ENCODE results near the gene C16orf96.

C16orf96 gene

DNA sequence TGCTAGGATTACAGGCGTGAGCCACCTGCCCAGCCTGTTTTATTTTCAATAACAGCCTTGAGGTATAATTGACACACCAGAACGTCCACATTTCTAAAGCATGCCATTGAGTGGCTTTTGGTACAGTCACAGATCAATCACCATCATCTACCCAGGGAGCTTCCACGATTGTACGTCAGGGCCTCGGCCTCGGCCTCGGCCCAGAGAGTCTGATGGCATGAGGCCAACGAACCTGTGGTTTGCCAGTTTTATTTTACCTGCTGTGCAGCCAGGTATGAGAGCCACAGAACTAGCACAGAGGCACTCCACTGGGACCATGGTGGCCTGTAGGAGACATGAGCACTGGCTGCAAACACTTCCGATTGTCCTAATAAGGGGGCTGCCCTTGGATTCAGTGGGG lies 50.2 kb downstream of the C16orf96 start:
- Histone ChIP-seq H3K4me3 (ENCODE audit: insufficient read depth, low read length, poor library complexity, severe bottlenecking) (no peak overlapping the region), H3K36me3 (ENCODE audit: low read length) (no peaks in the 10 kb centered on the region), H3K79me2 (ENCODE audit: insufficient read depth, low read length) (no peaks in the 10 kb centered on the region), H4K20me1 (ENCODE audit: low read depth, low read length) (no peaks in the 10 kb centered on the region), H2AFZ (ENCODE audit: low read depth, low read length, severe bottlenecking) (no peak overlapping the region), H3K27ac (ENCODE audit: low read depth, low read length) (no peak overlapping the region), H3K9ac (ENCODE audit: low read length) (no peak overlapping the region), H3K9me2 (replicated peaks; ENCODE audit: insufficient read depth, low read length) (no peaks in the 10 kb centered on the region), H3K4me2 (ENCODE audit: low read depth, low read length, poor library complexity, severe bottlenecking) (no peak overlapping the region), H3F3A (ENCODE audit: insufficient read depth) (no peaks in the 10 kb centered on the region), H3K27me3 (ENCODE audit: low read length) (no peaks in the 10 kb centered on the region), H3K9me3 (ENCODE audit: insufficient read depth, low read length) (no peaks in the 10 kb centered on the region)
- TF ChIP-seq EZH2phosphoT487 (conservative IDR thresholded peaks at IDR 0.05; ENCODE audit: low read length) = no peak
- TF ChIP-seq, protein P1, sequence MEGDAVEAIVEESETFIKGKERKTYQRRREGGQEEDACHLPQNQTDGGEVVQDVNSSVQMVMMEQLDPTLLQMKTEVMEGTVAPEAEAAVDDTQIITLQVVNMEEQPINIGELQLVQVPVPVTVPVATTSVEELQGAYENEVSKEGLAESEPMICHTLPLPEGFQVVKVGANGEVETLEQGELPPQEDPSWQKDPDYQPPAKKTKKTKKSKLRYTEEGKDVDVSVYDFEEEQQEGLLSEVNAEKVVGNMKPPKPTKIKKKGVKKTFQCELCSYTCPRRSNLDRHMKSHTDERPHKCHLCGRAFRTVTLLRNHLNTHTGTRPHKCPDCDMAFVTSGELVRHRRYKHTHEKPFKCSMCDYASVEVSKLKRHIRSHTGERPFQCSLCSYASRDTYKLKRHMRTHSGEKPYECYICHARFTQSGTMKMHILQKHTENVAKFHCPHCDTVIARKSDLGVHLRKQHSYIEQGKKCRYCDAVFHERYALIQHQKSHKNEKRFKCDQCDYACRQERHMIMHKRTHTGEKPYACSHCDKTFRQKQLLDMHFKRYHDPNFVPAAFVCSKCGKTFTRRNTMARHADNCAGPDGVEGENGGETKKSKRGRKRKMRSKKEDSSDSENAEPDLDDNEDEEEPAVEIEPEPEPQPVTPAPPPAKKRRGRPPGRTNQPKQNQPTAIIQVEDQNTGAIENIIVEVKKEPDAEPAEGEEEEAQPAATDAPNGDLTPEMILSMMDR (IDR thresholded peaks at IDR 0.05; ENCODE audit: insufficient read depth, low read length, poor library complexity, severe bottlenecking) = no peak

DNA sequence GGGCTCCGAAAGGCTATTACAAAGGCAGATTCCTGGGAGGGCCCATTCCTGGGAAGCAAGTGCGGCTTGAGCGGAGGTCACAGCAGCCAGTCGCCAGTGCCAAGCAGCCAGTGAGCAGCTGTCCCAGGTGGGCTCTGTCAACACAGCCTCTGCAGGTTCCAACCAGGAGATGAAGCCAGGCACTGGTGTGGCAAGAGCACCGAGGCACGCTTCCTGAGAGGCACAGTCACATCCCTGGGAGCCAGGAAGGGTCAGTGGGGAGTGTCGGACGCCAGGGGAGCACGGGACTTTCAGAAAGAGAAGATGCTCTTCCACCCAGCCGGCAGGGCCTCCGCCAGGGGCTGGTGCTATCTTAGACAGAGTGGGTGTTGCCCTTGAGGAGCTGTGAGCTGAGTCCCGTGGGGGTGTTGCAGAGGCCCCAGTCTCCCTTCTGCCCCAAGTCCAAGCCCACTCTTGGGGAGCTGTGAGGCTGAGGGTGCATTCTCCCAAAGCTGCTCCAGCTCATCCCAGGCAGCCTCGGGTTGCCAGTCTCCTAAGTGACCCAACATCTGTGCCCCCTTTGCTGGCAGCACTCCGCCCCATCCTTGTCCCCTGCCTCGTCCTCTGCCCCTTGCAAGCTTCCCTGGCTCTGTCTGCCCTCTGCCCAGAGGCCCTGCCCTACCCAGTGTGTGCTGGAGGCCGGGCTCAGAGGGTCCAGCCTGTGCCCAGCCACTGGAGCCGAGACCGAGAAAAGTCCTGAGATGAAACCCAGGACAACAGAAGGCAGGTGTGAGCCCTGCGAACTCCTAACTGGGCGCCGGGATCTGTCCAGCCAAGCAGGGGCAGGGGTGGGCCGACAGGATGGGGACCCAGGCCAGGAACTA lies 51.9 kb downstream of the C16orf96 start:
- Histone ChIP-seq H3K9ac (ENCODE audit: low read length) (no peak overlapping the region), H3K27ac (ENCODE audit: low read depth, low read length) (no peak overlapping the region), H3K9me2 (replicated peaks; ENCODE audit: insufficient read depth, low read length) (no peaks in the 10 kb centered on the region), H3K4me3 (ENCODE audit: insufficient read depth, low read length, poor library complexity, severe bottlenecking) (no peak overlapping the region), H3F3A (ENCODE audit: insufficient read depth) (no peaks in the 10 kb centered on the region), H4K20me1 (ENCODE audit: low read depth, low read length) (no peaks in the 10 kb centered on the region), H2AFZ (ENCODE audit: low read depth, low read length, severe bottlenecking) (no peak overlapping the region), H3K36me3 (ENCODE audit: low read length) (no peaks in the 10 kb centered on the region), H3K4me2 (ENCODE audit: low read depth, low read length, poor library complexity, severe bottlenecking) (no peak overlapping the region), H3K79me2 (ENCODE audit: insufficient read depth, low read length) (peaks cover 5% of the 10 kb centered on the region; the same call in 1 of the 2 replicates), H3K9me3 (ENCODE audit: insufficient read depth, low read length) (no peaks in the 10 kb centered on the region), H3K27me3 (ENCODE audit: low read length) (no peaks in the 10 kb centered on the region)
- TF ChIP-seq, protein P1 (IDR thresholded peaks at IDR 0.05; ENCODE audit: insufficient read depth, low read length, poor library complexity, severe bottlenecking) = no peak
- TF ChIP-seq EZH2phosphoT487 (conservative IDR thresholded peaks at IDR 0.05; ENCODE audit: low read length) = no peak

DNA sequence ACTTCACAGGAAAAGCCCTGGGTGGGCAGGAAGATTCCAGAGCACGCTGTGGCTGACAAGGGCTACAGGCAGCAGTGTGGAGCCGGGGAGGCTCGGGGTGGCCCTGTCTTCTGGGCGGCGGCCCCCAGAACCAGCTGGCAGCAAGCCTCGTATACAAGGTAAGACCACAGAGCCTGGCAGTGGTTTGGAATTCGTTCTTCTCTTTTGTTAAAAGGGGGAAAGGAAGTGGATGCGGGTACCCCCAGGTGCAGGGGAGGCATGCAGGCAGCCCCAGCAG lies 52.5 kb downstream of the C16orf96 start:
- H3K4me3 ChIP-seq (ENCODE audit: insufficient read depth, low read length, poor library complexity, severe bottlenecking) = no peak overlapping the region
- H3K9ac ChIP-seq (ENCODE audit: low read length) = no peak overlapping the region
- no peaks in the 10 kb centered on the region for H3K36me3 ChIP-seq (ENCODE audit: low read length)
- TF ChIP-seq, protein P1 (IDR thresholded peaks at IDR 0.05; ENCODE audit: insufficient read depth, low read length, poor library complexity, severe bottlenecking) = no peak
- TF ChIP-seq EZH2phosphoT487 (conservative IDR thresholded peaks at IDR 0.05; ENCODE audit: low read length) = no peak
- no peaks in the 10 kb centered on the region for H3F3A ChIP-seq (ENCODE audit: insufficient read depth)
- H2AFZ ChIP-seq (ENCODE audit: low read depth, low read length, severe bottlenecking) = no peak overlapping the region
- H3K9me2 ChIP-seq (replicated peaks; ENCODE audit: insufficient read depth, low read length) = no peaks in the 10 kb centered on the region
- no peaks in the 10 kb centered on the region for H3K27me3 ChIP-seq (ENCODE audit: low read length)
- H3K4me2 ChIP-seq (ENCODE audit: low read depth, low read length, poor library complexity, severe bottlenecking) = no peak overlapping the region
- no peaks in the 10 kb centered on the region for H3K9me3 ChIP-seq (ENCODE audit: insufficient read depth, low read length)
- no peak overlapping the region for H3K27ac ChIP-seq (ENCODE audit: low read depth, low read length)
- no peaks in the 10 kb centered on the region for H4K20me1 ChIP-seq (ENCODE audit: low read depth, low read length)
- peaks cover 11% of the 10 kb centered on the region; the same call in 1 of the 2 replicates for H3K79me2 ChIP-seq (ENCODE audit: insufficient read depth, low read length)

Data from SU-DHL-6 (cell line).